ENCODE data around the gene DHX58.

DHX58 gene

GRCh38 chr17:42106009-42106408 lies 6.5 kb downstream of the DHX58 start:
- Histone ChIP-seq H3K23ac (ENCODE audit: low read length) (no peak overlapping the region), H3K79me1 (ENCODE audit: low read length) (no peaks in the 10 kb centered on the region), H3K36me3 (ENCODE audit: control insufficient read depth in 1 of 2, insufficient read depth in 2 of 2, low read length in 2 of 2) (no peaks in the 10 kb centered on the region), H3K27me3 (ENCODE audit: insufficient read depth, low read length) (no peaks in the 10 kb centered on the region), H2AFZ (ENCODE audit: insufficient read depth, low read length, poor library complexity) (no peak overlapping the region), H3K9me3 (ENCODE audit: insufficient read depth, low read depth, low read length) (no peaks in the 10 kb centered on the region), H2BK5ac (ENCODE audit: low read depth, low read length, poor library complexity) (no peak overlapping the region), H4K12ac (ENCODE audit: low read depth, low read length) (no peak overlapping the region), H4K91ac (ENCODE audit: low read depth, low read length) (no peak overlapping the region), H3K4me3 (ENCODE audit: low read depth, low read length) (no peak overlapping the region), H3K79me2 (ENCODE audit: control insufficient read depth, insufficient read depth, low read length, poor library complexity) (no peaks in the 10 kb centered on the region), H3K14ac (ENCODE audit: low read length) (no peak overlapping the region), H3K27ac (ENCODE audit: low read depth, low read length) (no peak overlapping the region), H3K4me2 (ENCODE audit: low read length) (no peak overlapping the region), H3K4ac (ENCODE audit: low read depth, low read length) (no peak overlapping the region), H2BK12ac (ENCODE audit: low read length) (no peak overlapping the region), H3K9ac (ENCODE audit: low read length) (no peak overlapping the region), H2BK120ac (ENCODE audit: insufficient read depth, low read length, poor library complexity) (no peak overlapping the region), H3K4me1 (ENCODE audit: control insufficient read depth in 1 of 2, insufficient read depth in 2 of 2, low read length in 2 of 2) (peaks cover 0 to 3% of the 10 kb centered on the region in 2 experiments), H3K18ac (ENCODE audit: low read length) (no peak overlapping the region), H4K8ac (ENCODE audit: low read depth, low read length) (no peak overlapping the region), H2AK5ac (ENCODE audit: low read length) (no peak overlapping the region)
- DNase-seq: no peak
- WGBS (ENCODE audit: extremely low coverage, insufficient coverage, insufficient read length): no CpG with 5 or more reads among the region's 2 CpGs

GRCh38 chr17:42104264-42104663 lies 8.2 kb downstream of the DHX58 start:
- Histone ChIP-seq H3K79me1 (ENCODE audit: low read length) (no peaks in the 10 kb centered on the region), H3K4me3 (ENCODE audit: low read depth, low read length) (no peak overlapping the region), H2BK5ac (ENCODE audit: low read depth, low read length, poor library complexity) (no peak overlapping the region), H3K14ac (ENCODE audit: low read length) (no peak overlapping the region), H3K4me1 (ENCODE audit: control insufficient read depth in 1 of 2, insufficient read depth in 2 of 2, low read length in 2 of 2) (peaks cover 0 to 3% of the 10 kb centered on the region in 2 experiments), H3K18ac (ENCODE audit: low read length) (no peak overlapping the region), H4K12ac (ENCODE audit: low read depth, low read length) (no peak overlapping the region), H3K4ac (ENCODE audit: low read depth, low read length) (no peak overlapping the region), H2BK120ac (ENCODE audit: insufficient read depth, low read length, poor library complexity) (no peak overlapping the region), H3K9ac (ENCODE audit: low read length) (no peak overlapping the region), H4K91ac (ENCODE audit: low read depth, low read length) (no peak overlapping the region), H2BK12ac (ENCODE audit: low read length) (no peak overlapping the region), H2AFZ (ENCODE audit: insufficient read depth, low read length, poor library complexity) (no peak overlapping the region), H3K27me3 (ENCODE audit: insufficient read depth, low read length) (no peaks in the 10 kb centered on the region), H3K79me2 (ENCODE audit: control insufficient read depth, insufficient read depth, low read length, poor library complexity) (no peaks in the 10 kb centered on the region), H3K23ac (ENCODE audit: low read length) (no peak overlapping the region), H3K27ac (ENCODE audit: low read depth, low read length) (no peak overlapping the region), H3K36me3 (ENCODE audit: control insufficient read depth in 1 of 2, insufficient read depth in 2 of 2, low read length in 2 of 2) (no peaks in the 10 kb centered on the region), H2AK5ac (ENCODE audit: low read length) (no peak overlapping the region), H3K4me2 (ENCODE audit: low read length) (no peak overlapping the region), H3K9me3 (ENCODE audit: insufficient read depth, low read depth, low read length) (no peaks in the 10 kb centered on the region), H4K8ac (ENCODE audit: low read depth, low read length) (no peak overlapping the region)
- DNase-seq: no peak
- no CpG with 5 or more reads among the region's 3 CpGs for WGBS (ENCODE audit: extremely low coverage, insufficient coverage, insufficient read length)

- Histone ChIP-seq H3K36me3 (ENCODE audit: control insufficient read depth in 1 of 2, insufficient read depth in 2 of 2, low read length in 2 of 2) (no peaks in the 10 kb centered on the region), H3K4me2 (ENCODE audit: low read length) (no peak overlapping the region), H3K27ac (ENCODE audit: low read depth, low read length) (no peak overlapping the region), H4K12ac (ENCODE audit: low read depth, low read length) (no peak overlapping the region), H3K4ac (ENCODE audit: low read depth, low read length) (no peak overlapping the region), H2AK5ac (ENCODE audit: low read length) (no peak overlapping the region), H2BK120ac (ENCODE audit: insufficient read depth, low read length, poor library complexity) (no peak overlapping the region), H3K4me3 (ENCODE audit: low read depth, low read length) (no peak overlapping the region), H3K18ac (ENCODE audit: low read length) (no peak overlapping the region), H3K9ac (ENCODE audit: low read length) (no peak overlapping the region), H3K27me3 (ENCODE audit: insufficient read depth, low read length) (peaks cover 2% of the 10 kb centered on the region), H4K91ac (ENCODE audit: low read depth, low read length) (no peak overlapping the region), H3K14ac (ENCODE audit: low read length) (no peak overlapping the region), H3K79me2 (ENCODE audit: control insufficient read depth, insufficient read depth, low read length, poor library complexity) (no peaks in the 10 kb centered on the region), H3K23ac (ENCODE audit: low read length) (no peak overlapping the region), H3K4me1 (ENCODE audit: control insufficient read depth in 1 of 2, insufficient read depth in 2 of 2, low read length in 2 of 2) (peaks cover 0 to 3% of the 10 kb centered on the region in 2 experiments), H4K8ac (ENCODE audit: low read depth, low read length) (no peak overlapping the region), H2BK12ac (ENCODE audit: low read length) (no peak overlapping the region), H3K79me1 (ENCODE audit: low read length) (no peaks in the 10 kb centered on the region), H3K9me3 (ENCODE audit: insufficient read depth, low read depth, low read length) (no peaks in the 10 kb centered on the region), H2AFZ (ENCODE audit: insufficient read depth, low read length, poor library complexity) (no peak overlapping the region), H2BK5ac (ENCODE audit: low read depth, low read length, poor library complexity) (no peak overlapping the region)
- no CpG with 5 or more reads among the region's 11 CpGs for WGBS (ENCODE audit: extremely low coverage, insufficient coverage, insufficient read length)
- peak; percentile 52 to 93 for DNase-seq
Observed at GRCh38 chr17:42103221-42103954, 9.1 kb downstream of the DHX58 start.

GRCh38 chr17:42101513-42102292 lies 10.8 kb downstream of the DHX58 start:
- no peak overlapping the region for H2BK120ac ChIP-seq (ENCODE audit: insufficient read depth, low read length, poor library complexity)
- no peak overlapping the region for H3K4me3 ChIP-seq (ENCODE audit: low read depth, low read length)
- no peak overlapping the region for H4K8ac ChIP-seq (ENCODE audit: low read depth, low read length)
- H2BK12ac ChIP-seq (ENCODE audit: low read length): no peak overlapping the region
- H3K27me3 ChIP-seq (ENCODE audit: insufficient read depth, low read length): peaks cover 15% of the 10 kb centered on the region
- no peaks in the 10 kb centered on the region for H3K36me3 ChIP-seq (ENCODE audit: control insufficient read depth in 1 of 2, insufficient read depth in 2 of 2, low read length in 2 of 2)
- no peaks in the 10 kb centered on the region for H3K79me1 ChIP-seq (ENCODE audit: low read length)
- H2AK5ac ChIP-seq (ENCODE audit: low read length): no peak overlapping the region
- no peak overlapping the region for H4K12ac ChIP-seq (ENCODE audit: low read depth, low read length)
- no peak overlapping the region for H3K18ac ChIP-seq (ENCODE audit: low read length)
- no peaks in the 10 kb centered on the region for H3K79me2 ChIP-seq (ENCODE audit: control insufficient read depth, insufficient read depth, low read length, poor library complexity)
- no peak overlapping the region for H4K91ac ChIP-seq (ENCODE audit: low read depth, low read length)
- no peak overlapping the region for H3K4me2 ChIP-seq (ENCODE audit: low read length)
- no peak overlapping the region for H3K23ac ChIP-seq (ENCODE audit: low read length)
- H3K9me3 ChIP-seq (ENCODE audit: insufficient read depth, low read depth, low read length): peaks cover 2% of the 10 kb centered on the region
- no peak overlapping the region for H3K4ac ChIP-seq (ENCODE audit: low read depth, low read length)
- H3K4me1 ChIP-seq (ENCODE audit: control insufficient read depth in 1 of 2, insufficient read depth in 2 of 2, low read length in 2 of 2): peaks cover 0 to 2% of the 10 kb centered on the region in 2 experiments
- no peak overlapping the region for H3K27ac ChIP-seq (ENCODE audit: low read depth, low read length)
- peak; percentile 67 to 87 for DNase-seq
- H3K9ac ChIP-seq (ENCODE audit: low read length): no peak overlapping the region
- no peak overlapping the region for H2BK5ac ChIP-seq (ENCODE audit: low read depth, low read length, poor library complexity)
- no CpG with 5 or more reads among the region's 14 CpGs for WGBS (ENCODE audit: extremely low coverage, insufficient coverage, insufficient read length)
- no peak overlapping the region for H2AFZ ChIP-seq (ENCODE audit: insufficient read depth, low read length, poor library complexity)
- H3K14ac ChIP-seq (ENCODE audit: low read length): no peak overlapping the region

Measured in trophoblast cell (in vitro differentiated cells and primary cell).